Raji (cell line): ENCODE measurements around the gene SRRM4.

ENCODE experiments used
- POLR2A ChIP-seq: IDR thresholded peaks from 2 replicates; pipeline ENCODE4 v1.6.1; 2011; ENCODE audit warnings: low read depth, low read length, control low read depth; ENCODE audit not compliant: insufficient read depth

The SRRM4 gene

GRCh38 chr12:118981285-118982211 is at the start of gene SRRM4:
Gene SRRM4, plus strand, starts transcription at chr12:118981541. Its CDS starts 342 bp downstream, at chr12:118981883.
- no peak for TF ChIP-seq POLR2A

GRCh38 chr12:118946256-118946655 is 35.1 kb upstream of the SRRM4 start:
- no peak for TF ChIP-seq POLR2A

GRCh38 chr12:118958520-118958919 is 22.8 kb upstream of the SRRM4 start:
- TF ChIP-seq POLR2A, result no peak

GRCh38 chr12:118959348-118959747 is 22.0 kb upstream of the SRRM4 start:
- TF ChIP-seq POLR2A, result no peak

GRCh38 chr12:118959985-118960560 is 21.3 kb upstream of the SRRM4 start:
- TF ChIP-seq POLR2A, result no peak

GRCh38 chr12:118960865-118961264 is 20.5 kb upstream of the SRRM4 start:
- no peak for TF ChIP-seq POLR2A

- no peak for TF ChIP-seq POLR2A
Measured at GRCh38 chr12:118964988-118965387, 16.4 kb upstream of the SRRM4 start.

- no peak for TF ChIP-seq POLR2A
Measured at GRCh38 chr12:118970856-118971255, 10.5 kb upstream of the SRRM4 start.

- no peak for TF ChIP-seq POLR2A
Measured at GRCh38 chr12:118972982-118973381, 8.4 kb upstream of the SRRM4 start.

GRCh38 chr12:118979763-118980406 is 1.5 kb upstream of the SRRM4 start:
- TF ChIP-seq POLR2A, result no peak

GRCh38 chr12:118980407-118981014 is 830 bp upstream of the SRRM4 start:
- TF ChIP-seq POLR2A, result no peak

GRCh38 chr12:118982302-118982701 is 961 bp downstream of the SRRM4 start:
- TF ChIP-seq POLR2A, result no peak

GRCh38 chr12:118982984-118983761 is 1.8 kb downstream of the SRRM4 start:
- no peak for TF ChIP-seq POLR2A

GRCh38 chr12:118984161-118984943 is 3.0 kb downstream of the SRRM4 start:
- TF ChIP-seq POLR2A, result no peak
